Right atrium auricular region (tissue), 2 donors: ENCODE data around the gene CD48. TPM values are rescaled to one million over a fixed set of nuclear protein-coding genes. Genes with fewer than 3 reads are reported as not detected.

Source experiments
- DNase-seq: peaks from one replicate; pipeline ENCODE4 v3.0.0-alpha.2; 2019; ENCODE audit warnings: low spot score
- H3K27ac ChIP-seq, 2 donors: fragments of 200-600 bp; sonication (generic); 1 replicate in 1 of 2; 2 replicates in 1 of 2; pipeline ENCODE4 v1.5.1; 2016 to 2019
- H3K27me3 ChIP-seq, 2 donors: fragments of 200-600 bp; sonication (generic); one replicate each; pipeline versions ENCODE4 v1.5.1 to v1.6.0; 2017 to 2019
- H3K36me3 ChIP-seq: fragments of 200-600 bp; sonication (generic); one replicate; pipeline ENCODE4 v1.5.1; 2016
- H3K4me1 ChIP-seq, 2 donors: fragments of 200-600 bp; sonication (generic); one replicate each; pipeline versions ENCODE4 v1.5.1 to v1.6.0; 2017 to 2019
- H3K4me3 ChIP-seq, 2 donors: fragments of 200-600 bp; sonication (generic); 1 replicate in 1 of 2; 2 replicates in 1 of 2; pipeline ENCODE4 v1.5.1; 2017 to 2019; ENCODE audit warnings: mild to moderate bottlenecking in 1 of 2, moderate library complexity in 1 of 2
- H3K9me3 ChIP-seq, 2 donors: fragments of 200-600 bp; sonication (generic); one replicate each; pipeline ENCODE4 v1.5.1; 2019
- total RNA-seq, 2 donors: library from RNA; depleted of rRNA; stranded (reverse); fragments of >200 nt; gene quantifications; one replicate each; pipeline ENCODE4 v1.1.0, GENCODE V29; 2016
- TF ChIP-seq, protein P1 (sequence below), 2 donors: fragments of 200-600 bp; sonication (generic); IDR thresholded peaks; one replicate each; pipeline ENCODE4 v1.5.1; 2019; ENCODE audit warnings: antibody characterized with exemption in 2 of 2

CD48 gene
- total RNA-seq, 2 donors from 2014 or later = 1.2 to 3.2 TPM

- Histone ChIP-seq H3K9me3 (no peaks in the 10 kb centered on the region), H3K4me3 (no peak overlapping the region), H3K36me3 (no peaks in the 10 kb centered on the region), H3K27me3 (no peaks in the 10 kb centered on the region), H3K27ac (no peak overlapping the region), H3K4me1 (no peaks in the 10 kb centered on the region)
- TF ChIP-seq, protein P1, sequence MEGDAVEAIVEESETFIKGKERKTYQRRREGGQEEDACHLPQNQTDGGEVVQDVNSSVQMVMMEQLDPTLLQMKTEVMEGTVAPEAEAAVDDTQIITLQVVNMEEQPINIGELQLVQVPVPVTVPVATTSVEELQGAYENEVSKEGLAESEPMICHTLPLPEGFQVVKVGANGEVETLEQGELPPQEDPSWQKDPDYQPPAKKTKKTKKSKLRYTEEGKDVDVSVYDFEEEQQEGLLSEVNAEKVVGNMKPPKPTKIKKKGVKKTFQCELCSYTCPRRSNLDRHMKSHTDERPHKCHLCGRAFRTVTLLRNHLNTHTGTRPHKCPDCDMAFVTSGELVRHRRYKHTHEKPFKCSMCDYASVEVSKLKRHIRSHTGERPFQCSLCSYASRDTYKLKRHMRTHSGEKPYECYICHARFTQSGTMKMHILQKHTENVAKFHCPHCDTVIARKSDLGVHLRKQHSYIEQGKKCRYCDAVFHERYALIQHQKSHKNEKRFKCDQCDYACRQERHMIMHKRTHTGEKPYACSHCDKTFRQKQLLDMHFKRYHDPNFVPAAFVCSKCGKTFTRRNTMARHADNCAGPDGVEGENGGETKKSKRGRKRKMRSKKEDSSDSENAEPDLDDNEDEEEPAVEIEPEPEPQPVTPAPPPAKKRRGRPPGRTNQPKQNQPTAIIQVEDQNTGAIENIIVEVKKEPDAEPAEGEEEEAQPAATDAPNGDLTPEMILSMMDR (IDR thresholded peaks at IDR 0.05) = no peak
- DNase-seq = no peak
These were observed 78.2 kb downstream of the CD48 start for GRCh38 chr1:160633330-160633903.

DNA sequence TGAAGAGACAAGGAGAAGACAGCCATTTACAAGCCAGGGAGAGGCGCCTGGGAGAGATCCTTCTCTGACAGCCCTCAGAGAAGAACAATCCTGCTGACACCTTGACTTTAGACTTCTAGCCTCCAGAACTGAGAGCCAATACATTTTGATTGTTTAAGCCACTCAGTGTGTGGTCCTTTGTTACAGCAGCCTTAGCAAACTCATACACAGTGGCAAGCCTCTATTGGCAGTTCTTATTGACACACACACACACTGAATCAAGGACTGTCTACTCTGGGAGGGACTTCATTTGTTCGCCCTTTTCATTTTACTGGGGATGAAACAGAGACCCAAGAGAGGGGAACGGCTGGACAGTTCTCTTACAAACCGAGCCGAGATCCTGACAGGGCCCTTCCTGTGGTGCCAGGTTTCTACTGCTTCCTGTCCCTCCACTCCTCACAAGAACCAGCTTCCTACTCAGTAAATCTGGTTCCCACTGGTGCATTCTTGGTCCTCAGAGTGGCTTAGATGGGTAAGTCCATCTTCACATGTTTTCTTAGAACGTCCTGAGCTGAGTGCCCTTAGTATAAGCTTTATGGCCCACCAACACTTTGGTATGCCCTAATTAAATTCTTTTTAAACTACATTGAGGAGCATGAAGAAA, 79.5 kb downstream of the CD48 start:
- Histone ChIP-seq H3K36me3 (no peaks in the 10 kb centered on the region), H3K9me3 (no peaks in the 10 kb centered on the region), H3K4me1 (no peaks in the 10 kb centered on the region), H3K4me3 (no peak overlapping the region), H3K27ac (no peak overlapping the region), H3K27me3 (no peaks in the 10 kb centered on the region)
- no peak for DNase-seq
- TF ChIP-seq, protein P1 (IDR thresholded peaks at IDR 0.05) = no peak

DNA sequence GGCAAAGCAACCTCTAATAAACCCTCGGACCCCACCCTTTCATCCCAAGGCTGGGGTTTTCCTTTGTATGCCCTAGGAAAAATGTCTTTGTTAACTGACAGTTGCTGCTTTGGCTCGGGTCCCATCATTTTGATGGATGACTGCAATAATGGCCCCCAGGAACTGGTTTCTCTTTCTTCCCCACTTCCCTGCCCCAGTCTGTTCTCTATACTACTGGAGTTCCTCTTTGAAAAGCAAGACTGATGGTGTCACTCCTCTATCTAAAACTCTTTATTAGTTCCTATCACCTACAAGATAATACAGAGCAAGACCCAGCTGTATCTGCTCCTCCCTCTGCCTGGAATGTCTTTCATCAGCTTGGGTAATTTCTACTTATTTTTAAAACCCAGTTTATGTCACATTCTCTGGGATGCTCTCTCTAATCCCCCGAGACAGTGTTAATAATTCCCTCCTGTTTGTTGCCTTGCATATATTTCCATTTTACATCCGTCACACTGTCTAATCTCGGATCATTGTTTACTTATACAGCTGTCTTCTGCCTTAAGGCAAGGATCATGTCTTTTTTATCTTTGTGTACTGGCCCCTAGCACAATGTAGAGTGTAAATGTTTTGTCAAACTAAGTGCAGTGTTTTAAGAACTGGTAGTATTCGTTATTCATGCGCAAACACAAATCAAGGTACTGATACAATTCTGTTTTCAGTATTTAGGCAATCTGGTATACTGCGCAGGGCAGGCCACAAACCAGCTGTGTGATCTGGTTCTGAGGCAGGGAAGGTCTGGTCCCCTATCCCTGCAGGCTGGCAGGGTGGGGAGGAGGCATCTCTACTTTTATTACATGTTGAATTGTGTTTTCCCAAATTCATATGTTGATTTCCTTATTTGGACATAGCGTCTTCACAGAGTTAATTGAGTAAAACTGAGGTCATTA, 80.8 kb downstream of the CD48 start:
- Histone ChIP-seq H3K4me1 (no peaks in the 10 kb centered on the region), H3K4me3 (no peak overlapping the region), H3K9me3 (no peaks in the 10 kb centered on the region), H3K27ac (no peak overlapping the region), H3K27me3 (no peaks in the 10 kb centered on the region), H3K36me3 (no peaks in the 10 kb centered on the region)
- DNase-seq = no peak
- TF ChIP-seq, protein P1 (IDR thresholded peaks at IDR 0.05) = no peak

DNA sequence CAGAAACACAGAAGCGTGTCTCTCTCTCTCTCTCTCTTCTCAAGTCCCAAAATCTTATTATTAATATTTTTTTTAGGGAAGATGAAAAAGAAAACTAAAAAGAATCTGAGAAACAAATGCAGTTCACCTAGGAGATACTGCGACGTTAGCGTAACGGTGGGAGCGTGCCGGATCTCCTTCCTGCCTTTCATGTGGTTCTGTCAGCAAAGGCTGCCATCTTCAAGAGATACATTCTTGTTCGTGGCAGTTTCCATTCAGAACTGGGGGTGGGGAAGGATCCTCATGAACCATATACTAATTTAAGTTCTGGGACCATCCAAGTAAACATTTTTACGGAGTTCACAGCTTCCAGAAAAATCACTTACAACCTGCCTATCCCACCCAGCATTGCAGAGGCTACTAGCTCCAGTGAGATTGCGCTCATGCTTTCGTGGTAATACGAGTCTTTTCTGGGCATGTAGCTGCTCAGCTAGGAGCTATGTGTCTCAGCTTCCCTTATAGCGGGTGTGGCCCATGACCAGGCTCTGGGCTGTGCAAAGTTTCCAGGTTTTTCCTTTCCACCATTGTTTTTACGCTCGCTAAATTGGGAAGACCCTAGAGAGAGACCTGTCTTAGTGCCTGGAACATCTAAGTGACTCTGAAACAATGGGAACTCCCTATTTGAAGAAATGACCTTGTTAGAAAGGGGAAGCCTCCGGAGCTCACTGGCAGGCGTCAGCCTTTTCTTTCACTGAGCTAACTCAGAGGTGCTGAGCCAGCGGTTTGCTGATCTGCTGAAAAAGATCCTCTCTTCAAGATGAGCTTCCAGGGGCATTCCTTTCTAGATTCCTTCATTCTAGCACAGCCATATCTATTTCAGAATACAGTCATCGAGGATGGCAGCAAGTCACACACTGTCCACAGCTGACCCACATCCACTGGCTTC, 82.1 kb downstream of the CD48 start:
- Histone ChIP-seq H3K27me3 (no peaks in the 10 kb centered on the region), H3K4me3 (no peak overlapping the region), H3K9me3 (no peaks in the 10 kb centered on the region), H3K27ac (no peak overlapping the region), H3K36me3 (no peaks in the 10 kb centered on the region), H3K4me1 (no peaks in the 10 kb centered on the region)
- TF ChIP-seq, protein P1 (IDR thresholded peaks at IDR 0.05) = no peak
- no peak for DNase-seq

DNA sequence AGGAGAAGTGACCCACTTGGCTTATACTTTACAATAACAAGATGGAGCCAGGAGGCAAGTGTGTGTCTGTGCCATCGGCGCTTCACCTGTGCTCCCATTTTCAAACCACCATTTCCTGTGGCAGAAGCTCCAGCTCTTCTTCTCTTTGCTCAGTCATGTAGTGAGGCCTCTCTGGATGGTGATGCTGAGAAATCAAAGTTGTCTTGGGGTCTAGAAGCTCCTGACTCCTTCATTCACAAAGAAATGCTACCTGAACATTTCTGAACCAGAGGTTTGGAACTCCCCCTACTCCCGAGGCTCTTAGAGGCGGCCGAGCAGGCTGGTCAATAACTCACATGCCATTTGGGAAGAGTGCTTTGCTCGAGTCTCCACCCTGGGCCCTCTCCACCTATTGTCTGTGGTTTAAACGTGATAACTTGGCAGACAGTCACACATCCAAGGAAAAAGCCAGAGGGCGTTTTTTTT, 82.8 kb downstream of the CD48 start:
- TF ChIP-seq, protein P1 (IDR thresholded peaks at IDR 0.05) = no peak
- Histone ChIP-seq H3K9me3 (no peaks in the 10 kb centered on the region), H3K27ac (no peak overlapping the region), H3K36me3 (no peaks in the 10 kb centered on the region), H3K27me3 (no peaks in the 10 kb centered on the region), H3K4me1 (no peaks in the 10 kb centered on the region), H3K4me3 (no peak overlapping the region)
- no peak for DNase-seq
